HG03175 (cell line): ENCODE results near the gene ZNF664.
"Not testable (repeated sequence)": the region's sequence is repeated elsewhere in the genome, so short reads cannot be mapped to it uniquely, and the experiment has no call there.

Experiments
- ATAC-seq: cut with Tn5 transposase; IDR thresholded peaks from one replicate; pipeline ENCODE4 v1.9.1; 2021; ENCODE audit warnings: mild to moderate bottlenecking, moderate library complexity; ENCODE audit not compliant: unreplicated experiment

Gene ZNF664

GRCh38 chr12:123941000-123941399, 32.0 kb upstream of the ZNF664 start:
- ATAC-seq, result no peak

GRCh38 chr12:123941624-123942237, 31.3 kb upstream of the ZNF664 start:
- no peak for ATAC-seq

GRCh38 chr12:123942238-123942653, 30.8 kb upstream of the ZNF664 start:
- no peak for ATAC-seq

GRCh38 chr12:123942911-123943648, 29.9 kb upstream of the ZNF664 start:
- ATAC-seq, result no peak

- no peak for ATAC-seq
Observed at GRCh38 chr12:123943816-123944215, 29.2 kb upstream of the ZNF664 start.

GRCh38 chr12:123944696-123945095, 28.3 kb upstream of the ZNF664 start:
- ATAC-seq, result no peak

GRCh38 chr12:123945287-123946151, 27.5 kb upstream of the ZNF664 start:
- ATAC-seq, result no peak

GRCh38 chr12:123946152-123946515, 26.9 kb upstream of the ZNF664 start:
- no peak for ATAC-seq

- ATAC-seq, result not testable (repeated sequence)
Observed at GRCh38 chr12:123946516-123947505, 26.2 kb upstream of the ZNF664 start.

- ATAC-seq, result not testable (repeated sequence)
Observed at GRCh38 chr12:123947531-123947930, 25.5 kb upstream of the ZNF664 start.

- no peak for ATAC-seq
Observed at GRCh38 chr12:123948401-123948795, 24.6 kb upstream of the ZNF664 start.

- ATAC-seq, result no peak
Observed at GRCh38 chr12:123948796-123949769, 23.9 kb upstream of the ZNF664 start.

GRCh38 chr12:123949770-123950165, 23.2 kb upstream of the ZNF664 start:
- no peak for ATAC-seq

- ATAC-seq, result no peak
Observed at GRCh38 chr12:123950476-123951349, 22.3 kb upstream of the ZNF664 start.

GRCh38 chr12:123951467-123951866, 21.5 kb upstream of the ZNF664 start:
- ATAC-seq, result no peak

GRCh38 chr12:123952037-123952436, 21.0 kb upstream of the ZNF664 start:
- ATAC-seq, result no peak

GRCh38 chr12:123954647-123955350, 18.2 kb upstream of the ZNF664 start:
- ATAC-seq, result no peak

- ATAC-seq, result no peak
Observed at GRCh38 chr12:123956249-123956648, 16.8 kb upstream of the ZNF664 start.
